Glomerular visceral epithelial cell (primary cell): ENCODE data around the gene SLC36A4.
A peak's percentile ranks its signal among the peaks of the same experiment; 100 is the strongest.
"Not testable (repeated sequence)": the region's sequence is repeated elsewhere in the genome, so short reads cannot be mapped to it uniquely, and the experiment has no call there.

Experiments used
- DNase-seq: peaks from one replicate; pipeline ENCODE4 v3.0.0-alpha.2; 2016; ENCODE audit errors: extremely low spot score

Gene SLC36A4

DNA sequence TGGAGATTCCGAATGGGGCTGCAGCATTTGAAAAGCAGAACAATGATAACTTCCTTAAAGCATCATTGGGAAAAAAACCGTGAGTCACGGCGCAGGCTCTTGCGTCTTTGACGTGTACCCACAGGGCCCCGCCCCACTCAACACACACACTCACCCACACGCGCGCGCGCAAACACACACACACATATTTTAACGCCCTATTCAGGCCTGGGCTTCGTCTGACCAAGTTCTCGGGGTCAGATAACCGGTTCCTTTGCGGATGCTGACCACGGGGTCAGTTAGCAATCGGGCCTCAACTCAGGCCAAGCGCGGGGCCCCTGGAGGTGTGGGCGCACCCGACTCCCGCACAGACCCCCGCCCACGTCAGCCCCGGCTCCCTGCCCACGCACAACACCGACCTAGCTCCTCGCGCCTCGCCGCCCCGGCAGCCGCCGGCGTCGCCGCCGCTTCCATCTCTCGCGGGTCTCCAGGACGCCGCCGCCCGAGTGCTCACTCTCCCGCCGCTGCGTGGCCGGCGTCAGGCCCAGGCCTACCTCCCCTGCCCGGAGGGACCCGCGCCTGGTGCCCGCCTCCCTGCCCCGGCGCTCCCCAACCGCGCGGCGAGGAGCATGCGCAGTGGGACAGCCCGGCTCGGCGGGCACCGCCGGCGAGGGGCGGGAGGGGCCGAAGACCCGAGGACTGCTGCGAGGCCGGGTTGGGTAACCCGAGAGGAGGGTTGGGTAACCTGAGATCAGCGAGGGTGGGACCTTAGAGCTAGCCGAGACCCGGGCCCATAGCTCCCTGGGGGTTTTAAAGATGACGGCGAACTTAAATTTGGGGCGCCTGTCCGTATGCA, at the start of gene SLC36A4:
Gene SLC36A4 (minus strand): TSS at position 612 of the 835 bp plus-strand sequence. CDS start 159 bp downstream, at position 453.
- peak; percentile 89 for DNase-seq

DNA sequence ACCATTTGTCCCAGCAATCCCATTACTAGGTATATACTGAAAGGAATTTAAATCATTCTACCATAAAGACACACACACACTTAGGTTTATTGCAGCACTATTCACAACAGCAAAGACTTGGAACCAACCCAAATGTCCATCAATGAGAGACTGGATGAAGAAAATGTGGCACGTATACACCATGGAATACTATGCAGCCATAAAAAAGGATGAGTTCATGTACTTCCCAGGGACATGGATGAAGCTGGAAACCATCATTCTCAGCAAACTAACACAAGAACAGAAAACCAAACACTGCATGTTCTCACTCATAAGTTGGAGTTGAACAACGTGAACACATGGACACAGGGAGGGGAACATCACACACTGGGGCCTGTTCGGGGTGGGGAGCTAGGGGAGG, 49.0 kb upstream of the SLC36A4 start:
- not testable (repeated sequence) for DNase-seq

DNA sequence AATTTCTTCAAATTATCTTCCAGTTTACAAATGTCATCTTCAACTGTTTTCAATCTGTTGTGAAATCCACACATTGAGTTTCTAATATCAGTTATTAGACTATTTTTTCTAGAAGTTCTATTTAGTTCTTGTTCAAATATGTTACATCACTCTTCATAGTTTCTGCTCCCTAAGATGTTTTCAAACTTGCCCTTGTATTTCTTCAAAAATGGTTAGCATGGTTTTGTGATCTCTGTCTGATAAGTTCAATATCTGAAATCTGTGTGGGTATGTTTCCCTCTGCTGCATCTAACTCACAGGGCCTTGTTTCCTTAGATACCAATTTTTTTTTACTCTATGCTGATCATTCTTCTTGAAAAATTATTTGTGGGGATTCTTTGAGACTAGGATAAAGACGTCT, 46.2 kb upstream of the SLC36A4 start:
- DNase-seq, result no peak

DNA sequence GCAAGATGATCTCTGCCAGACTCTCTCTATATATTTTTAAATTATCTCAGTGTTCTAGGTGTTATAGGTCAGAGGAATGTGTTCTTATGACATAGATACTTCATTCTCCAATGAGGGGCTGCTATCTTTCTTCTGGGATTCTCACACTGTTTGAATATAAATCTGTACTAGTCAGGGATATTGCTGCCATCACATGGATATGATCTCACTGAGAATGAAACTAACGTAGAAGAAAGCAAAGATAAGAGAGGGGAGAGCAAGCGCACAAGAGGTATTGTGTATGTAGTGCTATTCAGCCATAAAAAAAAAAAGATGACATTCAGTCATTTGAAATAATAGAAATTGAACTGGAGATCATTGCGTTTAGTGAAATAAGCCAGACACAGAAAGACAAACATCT, 42.2 kb upstream of the SLC36A4 start:
- no peak for DNase-seq

DNA sequence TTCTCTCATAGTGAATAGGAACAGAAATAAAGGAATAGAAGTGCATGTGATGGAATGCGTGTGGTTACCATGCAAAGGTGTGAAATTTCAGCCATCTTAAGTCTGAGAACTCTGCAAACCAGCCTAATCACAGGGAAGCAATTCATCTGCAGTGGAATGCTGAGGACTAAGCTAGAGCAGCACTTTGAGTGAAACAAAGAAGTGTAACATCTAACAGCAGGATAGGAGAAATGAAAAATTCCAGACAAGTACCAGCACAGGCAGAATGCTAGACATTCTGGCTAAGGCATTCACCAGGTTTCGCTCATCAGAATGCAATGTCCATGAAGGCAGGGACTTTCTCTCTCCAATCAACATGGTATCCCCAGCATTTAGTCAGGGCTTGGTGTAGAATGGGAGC, 41.2 kb upstream of the SLC36A4 start:
- no peak for DNase-seq

DNA sequence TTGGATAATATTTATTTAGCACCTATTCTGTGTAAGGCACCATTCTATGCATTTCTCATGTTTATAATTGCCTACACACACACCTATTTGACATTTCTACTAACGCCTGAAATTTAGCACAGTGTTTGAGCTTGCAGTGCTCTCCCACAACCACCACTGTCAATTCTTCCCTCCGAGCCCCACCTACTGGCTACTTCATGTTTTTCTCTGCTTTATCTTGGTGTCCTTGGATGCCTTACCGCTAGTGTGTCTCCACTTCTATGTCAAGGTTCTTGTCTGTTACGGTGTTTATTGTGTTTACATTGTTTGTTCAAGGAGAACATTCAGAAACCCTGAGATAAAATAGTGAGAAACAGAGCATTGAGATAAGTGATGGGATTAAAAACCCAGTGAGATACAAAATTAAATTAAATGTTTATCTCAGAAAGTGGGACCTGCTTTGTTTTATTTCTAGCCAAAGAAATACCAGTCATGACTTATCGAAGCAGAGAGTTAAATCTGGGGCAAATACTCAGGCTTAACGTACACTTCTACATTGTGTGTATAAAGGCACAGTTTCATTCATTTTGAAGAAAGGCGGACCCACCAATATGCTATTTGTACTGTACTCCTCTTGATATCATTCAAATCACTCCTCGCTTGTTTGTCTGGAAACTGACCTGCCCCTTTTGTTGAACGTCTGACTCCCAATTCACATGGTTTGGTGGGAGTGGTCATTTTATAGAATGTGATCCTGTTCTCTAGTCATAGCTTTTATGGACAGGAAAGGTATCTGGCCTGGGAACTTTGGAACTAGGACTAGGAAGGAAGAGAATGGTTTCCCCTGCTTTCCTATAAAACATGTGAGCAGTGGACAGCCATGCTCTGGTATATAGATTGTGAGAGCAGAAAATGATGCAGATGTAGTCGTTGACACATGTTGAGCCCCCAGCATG, 39.2 kb upstream of the SLC36A4 start:
- peak; percentile 37 for DNase-seq

DNA sequence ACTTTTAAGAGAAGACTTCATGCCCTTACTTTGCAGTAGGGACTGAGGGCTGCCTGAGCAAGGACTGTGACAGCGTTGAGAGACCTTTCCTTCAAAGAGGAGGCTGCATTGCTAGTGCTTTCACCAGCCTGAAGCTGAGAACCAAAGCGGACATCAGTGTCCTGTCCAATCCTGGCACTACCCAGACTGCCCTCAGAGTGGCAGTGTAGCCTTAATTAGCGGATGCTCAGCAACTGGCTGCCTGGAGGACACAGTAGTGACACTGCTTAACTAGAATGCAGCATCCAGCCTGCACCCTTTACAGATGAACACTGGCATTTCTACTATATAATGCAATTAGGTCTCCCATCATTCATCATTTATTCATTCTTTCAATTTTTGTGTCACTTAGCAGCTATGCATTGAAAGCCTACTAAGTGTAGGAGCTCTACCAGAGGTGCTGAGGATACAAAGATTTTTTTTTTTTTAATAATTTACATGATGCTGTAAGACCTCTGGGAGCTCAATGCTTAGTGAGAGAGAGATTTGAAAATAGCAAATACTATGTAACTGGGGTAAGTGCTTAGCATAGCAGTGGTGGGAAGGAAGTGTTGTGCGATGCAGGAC, 36.9 kb upstream of the SLC36A4 start:
- DNase-seq, result peak; percentile 69

DNA sequence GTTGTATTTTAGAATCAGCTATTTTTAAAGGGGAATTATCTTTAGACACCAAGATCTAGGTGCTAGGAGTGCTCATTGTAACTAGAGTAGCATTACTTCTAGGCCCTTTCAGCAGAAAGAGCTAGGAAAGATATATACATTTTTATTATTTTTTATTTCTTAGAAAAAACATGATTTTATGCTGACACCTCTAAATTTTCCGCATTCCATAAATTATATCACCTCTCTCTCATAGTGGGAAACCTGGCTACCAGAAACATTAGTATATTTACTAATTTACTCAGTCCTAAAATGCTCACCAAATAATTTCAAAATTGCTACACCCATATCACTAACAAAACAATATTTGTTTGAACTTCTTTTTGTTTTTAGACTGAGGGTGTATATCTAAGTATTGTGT, 32.1 kb upstream of the SLC36A4 start:
- no peak for DNase-seq

DNA sequence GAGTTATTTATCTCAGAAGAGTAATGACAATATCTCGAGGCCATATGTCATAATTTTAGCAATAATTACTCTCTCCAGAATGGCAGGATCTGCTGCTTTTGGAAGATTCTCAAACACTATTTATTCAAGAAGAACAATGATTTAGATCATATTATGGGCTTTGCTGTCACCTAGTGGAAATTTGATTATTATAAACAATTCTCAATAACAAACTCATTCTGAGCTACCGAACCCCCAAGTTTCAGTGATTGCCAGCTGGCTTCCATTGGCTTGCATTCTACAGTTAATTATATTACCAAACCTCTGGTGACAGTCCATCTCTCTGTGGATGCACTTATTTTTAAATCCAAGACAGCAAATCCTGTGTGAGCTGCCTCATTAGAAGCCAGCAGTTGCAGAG, 27.9 kb upstream of the SLC36A4 start:
- DNase-seq, result peak; percentile 5

DNA sequence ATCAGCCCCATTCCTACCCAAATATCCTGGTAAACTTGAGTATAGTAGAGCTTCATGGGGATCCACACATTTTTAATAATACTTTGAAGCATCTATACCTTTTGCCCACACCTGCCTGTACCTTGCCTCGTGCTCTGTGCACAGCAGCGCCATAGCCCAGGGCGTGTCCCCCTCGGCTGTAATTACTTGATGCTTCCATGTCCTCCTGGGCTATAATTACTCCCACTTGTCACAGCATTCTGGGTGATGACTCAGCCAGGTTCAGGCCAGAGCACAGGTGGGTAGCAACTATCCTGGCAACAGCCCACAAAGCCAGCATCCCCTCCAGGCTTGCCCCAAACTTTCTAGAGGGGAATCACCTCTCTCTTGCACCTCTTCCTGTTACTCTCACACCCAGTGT, 23.7 kb upstream of the SLC36A4 start:
- DNase-seq, result no peak

DNA sequence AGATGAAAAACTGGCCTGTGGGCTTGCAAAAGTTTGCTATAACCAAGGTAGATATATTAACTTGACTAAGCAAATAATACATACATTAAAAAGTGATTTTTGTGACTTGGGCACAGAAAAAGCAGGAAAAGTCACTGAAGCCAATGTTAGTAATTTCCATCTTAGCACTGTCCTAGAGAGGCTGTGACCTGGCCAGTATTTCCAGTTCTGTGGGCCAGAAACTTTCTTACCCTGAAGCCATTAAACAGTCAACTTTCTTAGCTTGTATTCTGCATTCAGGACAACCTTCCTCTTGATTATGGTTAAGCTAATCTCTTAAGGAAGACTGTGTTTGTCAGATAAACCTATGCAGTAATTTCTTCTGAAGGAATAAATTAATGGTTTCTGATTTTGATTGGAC, 22.3 kb upstream of the SLC36A4 start:
- no peak for DNase-seq

DNA sequence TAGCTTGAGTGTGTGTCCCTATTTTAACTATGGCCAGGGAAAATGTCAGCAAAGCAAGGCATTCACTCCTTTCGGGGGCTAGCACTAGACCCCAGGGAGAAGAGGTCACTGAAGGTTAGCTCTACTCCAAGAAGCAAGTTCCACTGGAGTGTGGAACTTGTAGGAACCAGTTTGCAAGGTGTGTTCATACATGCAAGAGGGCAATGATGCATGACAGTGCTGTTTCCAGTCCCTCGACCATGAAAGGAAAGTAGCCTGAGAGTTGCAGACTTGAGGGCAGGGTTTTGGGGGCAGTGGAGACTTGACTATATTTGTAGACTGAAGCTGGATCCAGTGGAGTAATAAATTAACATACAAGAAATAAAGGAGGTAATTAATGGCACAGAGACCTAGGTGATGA, 21.6 kb upstream of the SLC36A4 start:
- DNase-seq, result no peak

DNA sequence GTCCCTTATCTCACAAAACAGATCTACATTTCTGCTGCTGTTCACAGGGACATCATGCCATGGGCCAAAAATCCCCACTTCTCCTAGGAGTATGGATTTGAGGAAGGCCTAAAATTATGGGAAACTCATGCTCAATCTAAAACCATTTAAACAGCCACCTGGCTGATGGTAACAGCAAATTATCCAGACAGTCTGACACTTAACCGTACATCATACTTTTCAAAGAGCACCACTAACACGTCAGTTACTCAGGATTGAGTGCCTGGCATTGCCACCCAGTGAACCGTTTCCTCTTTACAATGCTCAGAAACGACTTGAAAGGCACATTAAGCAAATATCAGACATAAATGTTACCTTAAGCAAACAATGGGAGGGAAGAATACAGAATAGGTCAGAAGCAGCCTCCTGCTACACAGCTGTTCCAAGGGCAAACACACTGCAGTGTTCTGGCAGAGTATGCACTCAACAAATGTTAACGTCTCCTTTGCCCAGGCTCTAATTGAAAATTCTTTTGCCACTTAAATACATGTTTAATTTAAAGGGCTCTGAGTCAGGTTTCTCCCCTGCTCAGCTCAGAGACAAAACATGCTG, 18.8 kb upstream of the SLC36A4 start:
- no peak for DNase-seq

DNA sequence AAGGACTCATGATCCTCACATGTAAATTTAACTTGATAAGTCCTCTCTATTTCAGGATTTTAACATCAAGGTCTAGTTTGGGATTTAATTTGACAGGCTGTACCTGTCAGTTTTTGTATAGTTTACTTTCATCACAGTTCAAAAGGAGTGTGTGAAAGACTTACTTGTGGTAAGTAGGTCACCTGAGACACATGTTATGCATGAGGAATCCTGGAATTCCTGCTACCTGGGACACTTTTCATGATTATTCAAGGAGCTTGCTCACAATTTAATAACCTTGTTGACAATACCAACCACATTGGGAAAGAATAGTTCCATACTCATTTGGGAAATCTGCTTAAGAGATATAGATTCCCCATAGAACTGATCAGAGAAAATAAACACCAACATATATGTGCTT, 15.8 kb upstream of the SLC36A4 start:
- DNase-seq, result no peak

DNA sequence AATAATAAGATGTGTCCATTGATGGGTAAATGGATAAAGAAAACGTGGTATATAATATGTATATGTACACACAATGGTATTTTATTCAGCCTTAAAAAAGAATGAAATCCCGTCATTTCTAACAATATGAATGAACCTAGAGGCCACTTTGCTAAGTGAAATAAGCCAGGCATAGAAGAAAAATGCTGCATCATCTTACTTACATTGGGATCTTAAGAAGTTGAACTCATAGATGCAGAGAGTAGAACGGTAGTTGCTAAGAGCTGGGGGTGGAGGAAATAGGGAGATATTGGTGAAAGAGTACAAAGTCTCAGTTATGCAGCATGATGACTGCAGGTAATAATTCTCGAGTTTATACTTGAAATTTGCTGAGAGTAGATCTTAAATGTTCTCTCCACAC, 14.3 kb upstream of the SLC36A4 start:
- no peak for DNase-seq

DNA sequence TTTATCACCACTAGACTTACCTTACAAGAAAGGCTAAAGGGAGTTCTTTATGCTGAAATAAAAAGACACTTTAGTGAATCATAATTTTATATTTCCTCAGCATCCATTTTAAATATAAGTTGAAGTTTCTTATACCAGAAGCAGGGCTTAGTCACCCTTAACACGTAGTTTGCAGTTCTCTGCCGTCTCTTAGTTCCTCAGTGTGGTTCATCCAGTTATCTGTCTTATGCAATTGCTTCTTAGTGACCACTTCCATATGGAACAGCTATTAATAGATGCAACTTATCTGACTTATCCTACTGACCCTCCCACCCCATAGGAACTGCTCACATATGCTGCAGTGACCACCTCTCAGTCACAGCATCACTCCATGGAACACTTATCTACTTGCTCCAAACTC, 11.7 kb upstream of the SLC36A4 start:
- no peak for DNase-seq

DNA sequence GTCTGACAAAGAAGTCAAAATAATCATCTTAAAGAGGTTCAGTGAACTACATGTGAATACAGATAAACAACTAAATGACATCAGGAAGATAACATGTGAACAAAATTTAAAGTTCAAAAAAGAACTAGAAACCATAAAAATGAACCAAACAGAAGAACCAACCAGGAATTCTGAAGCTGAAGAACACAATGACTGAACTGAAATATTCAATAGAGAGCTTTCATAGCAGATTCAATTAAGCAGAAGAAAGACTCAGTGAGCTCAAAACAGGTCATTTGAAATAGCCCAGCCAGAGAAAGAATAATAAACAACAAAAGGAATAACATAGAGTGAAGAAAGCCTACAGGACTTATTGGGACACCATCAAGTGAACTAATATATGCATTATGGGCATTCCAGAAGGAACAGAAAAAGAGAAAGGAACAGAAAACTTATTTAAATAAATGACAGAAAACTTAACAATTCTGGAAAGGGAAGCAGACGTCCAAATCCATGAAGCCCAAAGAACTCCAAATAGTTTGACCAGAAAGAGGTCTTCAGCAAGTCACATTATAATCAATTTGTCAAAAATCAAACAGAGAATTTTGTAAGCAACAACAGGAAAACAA, 11.0 kb upstream of the SLC36A4 start:
- no peak for DNase-seq

DNA sequence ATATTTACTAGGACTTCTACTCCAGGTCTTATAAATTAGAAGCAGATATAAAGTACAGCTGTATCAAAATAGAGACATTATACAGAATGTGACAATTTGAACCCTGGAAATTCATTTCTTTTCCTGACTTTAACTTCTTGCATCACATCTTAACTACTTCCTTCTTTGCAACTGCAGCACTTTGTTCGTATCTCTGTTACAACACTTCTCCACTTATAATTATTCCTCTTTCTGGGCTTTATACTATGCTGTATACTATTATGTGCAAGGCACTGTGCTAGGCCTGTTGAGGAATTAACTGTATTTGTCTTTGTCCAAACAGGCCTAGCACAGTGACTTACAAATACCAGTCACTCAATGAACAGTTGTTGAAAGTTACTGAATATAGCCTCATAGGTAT, 1.8 kb upstream of the SLC36A4 start:
- no peak for DNase-seq

DNA sequence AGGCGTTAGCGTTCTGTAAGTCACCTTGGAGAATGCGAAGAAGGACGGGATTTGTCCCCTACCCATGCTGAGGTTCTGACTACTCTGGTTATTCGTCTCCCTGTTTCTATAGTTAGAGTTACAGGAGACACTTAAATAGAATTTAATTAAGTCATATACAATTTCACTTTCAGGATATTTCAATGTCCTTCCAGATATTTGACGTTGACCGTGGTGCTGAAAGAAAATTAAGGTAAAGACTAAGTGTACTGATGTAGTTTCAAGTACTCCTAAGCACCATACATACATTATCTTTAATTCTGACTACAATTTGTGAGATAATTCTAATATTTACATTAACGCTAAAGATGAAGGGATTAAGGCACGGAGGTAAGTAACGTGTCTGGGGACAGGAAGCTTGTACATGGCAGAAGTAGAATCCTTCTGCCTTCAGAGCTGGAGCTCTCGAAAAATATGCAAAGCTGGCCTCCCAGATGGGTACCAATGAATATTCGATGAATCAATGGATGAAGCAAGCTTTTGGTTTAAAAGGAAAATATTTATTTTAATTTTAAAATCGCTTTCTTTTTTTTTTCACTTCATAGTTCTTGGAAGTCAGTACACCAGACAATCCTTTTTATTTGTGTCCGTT, 539 bp upstream of the SLC36A4 start:
- no peak for DNase-seq

DNA sequence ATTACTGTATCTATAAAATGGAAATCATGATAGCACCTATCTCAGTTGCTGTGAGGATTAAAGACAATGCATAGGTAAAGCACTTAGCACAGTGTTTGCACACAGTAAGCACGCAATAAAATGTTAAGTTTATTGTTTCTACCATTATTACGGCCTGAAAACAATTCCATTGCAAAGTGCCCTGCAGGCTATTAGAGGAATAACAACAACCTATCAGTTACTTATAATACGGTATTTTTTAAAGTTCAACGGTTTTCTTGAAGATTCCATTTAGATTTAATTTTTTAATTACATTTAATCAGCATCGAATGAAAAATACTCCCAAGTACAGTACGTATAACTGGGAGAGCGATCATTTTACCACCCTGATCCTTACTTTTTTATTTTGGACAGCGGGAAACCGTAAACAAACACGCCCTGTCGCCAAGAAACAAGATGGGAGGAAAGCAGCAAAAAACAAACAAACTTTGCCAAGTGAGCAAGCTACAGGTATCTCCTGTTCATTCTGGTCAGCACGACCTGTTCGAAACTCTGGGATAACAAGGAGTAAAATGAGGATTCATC, 893 bp downstream of the SLC36A4 start:
- DNase-seq, result no peak
